Activated naive CD8-positive, alpha-beta T cell treated with anti-CD3 and anti-CD28 coated beads for 36 hours (primary cell): ENCODE measurements around the gene WDR35. TPM values are rescaled to one million over a fixed set of nuclear protein-coding genes. Genes with fewer than 3 reads are reported as not detected.

Experiments used
- DNase-seq: peaks from one replicate; pipeline ENCODE4 v3.0.0; 2021
- H3K27ac Mint-ChIP-seq: one replicate; pipeline ENCODE4 v1.8.0; 2022; ENCODE audit warnings: mild to moderate bottlenecking, moderate library complexity, mixed read lengths
- H3K27me3 Mint-ChIP-seq: one replicate; pipeline ENCODE4 v1.8.0; 2022; ENCODE audit warnings: mild to moderate bottlenecking, mixed read lengths
- H3K36me3 Mint-ChIP-seq: one replicate; pipeline ENCODE4 v1.8.0; 2021; ENCODE audit warnings: mild to moderate bottlenecking, mixed read lengths
- H3K4me1 Mint-ChIP-seq: one replicate; pipeline ENCODE4 v1.8.0; 2021; ENCODE audit warnings: mixed read lengths
- H3K4me3 Mint-ChIP-seq: one replicate; pipeline ENCODE4 v1.8.0; 2022; ENCODE audit warnings: mild to moderate bottlenecking, moderate library complexity, mixed read lengths
- H3K9me3 Mint-ChIP-seq: one replicate; pipeline ENCODE4 v1.8.0; 2022; ENCODE audit warnings: mixed read lengths
- total RNA-seq, 2 experiments: library from RNA; stranded (reverse); gene quantifications; one replicate each; pipeline ENCODE4 v1.2.3, GENCODE V29; 2021

The WDR35 gene
- total RNA-seq, 2 experiments from 2014 or later: 10.1 to 10.2 TPM

GRCh38 chr2:20016346-20016745 is 26.4 kb upstream of the WDR35 start:
- Mint-ChIP-seq H3K9me3 (peaks cover 18% of the 10 kb centered on the region), H3K27ac (no peak overlapping the region), H3K4me1 (peaks cover 4% of the 10 kb centered on the region), H3K27me3 (peaks cover 27% of the 10 kb centered on the region), H3K36me3 (peaks cover 6% of the 10 kb centered on the region), H3K4me3 (no peak overlapping the region)
- DNase-seq: no peak

GRCh38 chr2:20015482-20016083 is 25.7 kb upstream of the WDR35 start:
- Mint-ChIP-seq H3K4me1 (peaks cover 4% of the 10 kb centered on the region), H3K9me3 (peaks cover 14% of the 10 kb centered on the region), H3K36me3 (peaks cover 3% of the 10 kb centered on the region), H3K4me3 (no peak overlapping the region), H3K27ac (no peak overlapping the region), H3K27me3 (peaks cover 34% of the 10 kb centered on the region)
- no peak for DNase-seq

GRCh38 chr2:20013126-20013849 is 23.4 kb upstream of the WDR35 start:
- peak overlapping the region; percentile 46 for H3K4me3 Mint-ChIP-seq
- no peaks in the 10 kb centered on the region for H3K36me3 Mint-ChIP-seq
- DNase-seq: no peak
- peaks cover 7% of the 10 kb centered on the region for H3K9me3 Mint-ChIP-seq
- peaks cover 4% of the 10 kb centered on the region for H3K4me1 Mint-ChIP-seq
- peaks cover 48% of the 10 kb centered on the region for H3K27me3 Mint-ChIP-seq
- H3K27ac Mint-ChIP-seq: no peak overlapping the region

- H3K27ac Mint-ChIP-seq: no peak within 1 kb of the TSS
- H3K27me3 Mint-ChIP-seq: peaks cover 54% of the 10 kb centered on the region
- DNase-seq: peak; percentile 26
- peaks cover 4% of the 10 kb centered on the region for H3K4me1 Mint-ChIP-seq
- peak within 1 kb of the TSS; percentile 56 for H3K4me3 Mint-ChIP-seq
- H3K9me3 Mint-ChIP-seq: peaks cover 7% of the 10 kb centered on the region
- H3K36me3 Mint-ChIP-seq: no peaks in the 10 kb centered on the region
Measured at GRCh38 chr2:20012282-20013125, 22.6 kb upstream of the WDR35 start, which contains the start of gene MATN3. MATN3 (minus strand) TSS chr2:20012668; CDS start chr2:20012631, 37 bp downstream.

GRCh38 chr2:20012032-20012281 is 22.1 kb upstream of the WDR35 start:
- H3K4me1 Mint-ChIP-seq: peaks cover 4% of the 10 kb centered on the region
- no peak for DNase-seq
- peaks cover 59% of the 10 kb centered on the region for H3K27me3 Mint-ChIP-seq
- H3K27ac Mint-ChIP-seq: no peak overlapping the region
- peaks cover 7% of the 10 kb centered on the region for H3K9me3 Mint-ChIP-seq
- no peaks in the 10 kb centered on the region for H3K36me3 Mint-ChIP-seq
- H3K4me3 Mint-ChIP-seq: peak overlapping the region; percentile 56

- peak overlapping the region; percentile 56 for H3K4me3 Mint-ChIP-seq
- no peak overlapping the region for H3K27ac Mint-ChIP-seq
- H3K36me3 Mint-ChIP-seq: no peaks in the 10 kb centered on the region
- H3K4me1 Mint-ChIP-seq: peaks cover 4% of the 10 kb centered on the region
- no peak for DNase-seq
- peaks cover 7% of the 10 kb centered on the region for H3K9me3 Mint-ChIP-seq
- H3K27me3 Mint-ChIP-seq: peaks cover 64% of the 10 kb centered on the region
Measured at GRCh38 chr2:20011276-20012031, 21.5 kb upstream of the WDR35 start.

GRCh38 chr2:20008703-20009102 is 18.8 kb upstream of the WDR35 start:
- H3K27ac Mint-ChIP-seq: no peak overlapping the region
- H3K4me3 Mint-ChIP-seq: no peak overlapping the region
- H3K36me3 Mint-ChIP-seq: no peaks in the 10 kb centered on the region
- peaks cover 4% of the 10 kb centered on the region for H3K4me1 Mint-ChIP-seq
- H3K9me3 Mint-ChIP-seq: no peaks in the 10 kb centered on the region
- DNase-seq: no peak
- peaks cover 58% of the 10 kb centered on the region for H3K27me3 Mint-ChIP-seq

- Mint-ChIP-seq H3K27me3 (peaks cover 43% of the 10 kb centered on the region), H3K4me1 (no peaks in the 10 kb centered on the region), H3K27ac (no peak overlapping the region), H3K9me3 (no peaks in the 10 kb centered on the region), H3K36me3 (no peaks in the 10 kb centered on the region), H3K4me3 (no peak overlapping the region)
- DNase-seq: no peak
Measured at GRCh38 chr2:20005891-20006470, 16.1 kb upstream of the WDR35 start.

GRCh38 chr2:20005067-20005627 is 15.2 kb upstream of the WDR35 start:
- no peak overlapping the region for H3K27ac Mint-ChIP-seq
- no peak overlapping the region for H3K4me3 Mint-ChIP-seq
- DNase-seq: no peak
- no peaks in the 10 kb centered on the region for H3K9me3 Mint-ChIP-seq
- peaks cover 34% of the 10 kb centered on the region for H3K27me3 Mint-ChIP-seq
- H3K4me1 Mint-ChIP-seq: no peaks in the 10 kb centered on the region
- no peaks in the 10 kb centered on the region for H3K36me3 Mint-ChIP-seq

GRCh38 chr2:20001361-20001863 is 11.5 kb upstream of the WDR35 start:
- Mint-ChIP-seq H3K27ac (no peak overlapping the region), H3K4me1 (no peaks in the 10 kb centered on the region), H3K9me3 (no peaks in the 10 kb centered on the region), H3K4me3 (no peak overlapping the region), H3K36me3 (no peaks in the 10 kb centered on the region), H3K27me3 (peaks cover 16% of the 10 kb centered on the region)
- DNase-seq: no peak

- peaks cover 23% of the 10 kb centered on the region for H3K27me3 Mint-ChIP-seq
- peaks cover 14% of the 10 kb centered on the region for H3K4me1 Mint-ChIP-seq
- H3K36me3 Mint-ChIP-seq: peaks cover 7% of the 10 kb centered on the region
- H3K27ac Mint-ChIP-seq: no peak overlapping the region
- H3K9me3 Mint-ChIP-seq: no peaks in the 10 kb centered on the region
- no peak overlapping the region for H3K4me3 Mint-ChIP-seq
- no peak for DNase-seq
Measured at GRCh38 chr2:19993731-19994130, 3.8 kb upstream of the WDR35 start.

- H3K9me3 Mint-ChIP-seq: no peaks in the 10 kb centered on the region
- H3K4me3 Mint-ChIP-seq: no peak overlapping the region
- H3K4me1 Mint-ChIP-seq: peaks cover 24% of the 10 kb centered on the region
- DNase-seq: no peak
- peaks cover 13% of the 10 kb centered on the region for H3K36me3 Mint-ChIP-seq
- H3K27me3 Mint-ChIP-seq: peaks cover 23% of the 10 kb centered on the region
- no peak overlapping the region for H3K27ac Mint-ChIP-seq
Measured at GRCh38 chr2:19991895-19992294, 2.0 kb upstream of the WDR35 start.

GRCh38 chr2:19990416-19990728 is 467 bp upstream of the WDR35 start:
- peaks cover 20% of the 10 kb centered on the region for H3K36me3 Mint-ChIP-seq
- no peak for DNase-seq
- peak overlapping the region; percentile 82 for H3K27ac Mint-ChIP-seq
- peaks cover 18% of the 10 kb centered on the region for H3K27me3 Mint-ChIP-seq
- peak overlapping the region; percentile 92 for H3K4me3 Mint-ChIP-seq
- peaks cover 24% of the 10 kb centered on the region for H3K4me1 Mint-ChIP-seq
- no peaks in the 10 kb centered on the region for H3K9me3 Mint-ChIP-seq

- Mint-ChIP-seq H3K27ac (peak overlapping the region; percentile 82), H3K27me3 (peaks cover 18% of the 10 kb centered on the region), H3K9me3 (no peaks in the 10 kb centered on the region), H3K4me3 (peak overlapping the region; percentile 92), H3K4me1 (peaks cover 24% of the 10 kb centered on the region), H3K36me3 (peaks cover 20% of the 10 kb centered on the region)
- DNase-seq: no peak
Measured at GRCh38 chr2:19989342-19989666, 601 bp downstream of the WDR35 start.
